ENCODE results near the gene NDUFB10.

NDUFB10 gene

DNA sequence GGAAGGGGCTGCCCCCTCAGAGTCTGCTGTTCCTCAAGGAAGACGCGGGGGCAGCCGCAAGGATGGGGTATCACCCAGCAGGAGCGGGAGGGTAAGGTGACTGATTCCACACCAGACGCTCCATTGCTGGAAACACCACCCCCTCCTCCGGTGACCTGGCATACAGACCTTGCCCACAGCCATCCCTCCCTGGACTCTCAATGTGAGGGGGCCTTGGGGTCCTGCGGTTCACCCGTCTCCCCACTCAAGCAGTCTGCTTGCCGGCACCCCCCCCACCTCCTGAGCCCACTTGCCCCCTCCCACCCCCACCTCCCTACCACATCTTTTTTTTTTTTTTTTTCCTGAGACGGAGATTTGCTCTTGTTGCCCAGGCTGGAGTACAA lies 29.0 kb upstream of the NDUFB10 start:
- TF ChIP-seq, protein P1, sequence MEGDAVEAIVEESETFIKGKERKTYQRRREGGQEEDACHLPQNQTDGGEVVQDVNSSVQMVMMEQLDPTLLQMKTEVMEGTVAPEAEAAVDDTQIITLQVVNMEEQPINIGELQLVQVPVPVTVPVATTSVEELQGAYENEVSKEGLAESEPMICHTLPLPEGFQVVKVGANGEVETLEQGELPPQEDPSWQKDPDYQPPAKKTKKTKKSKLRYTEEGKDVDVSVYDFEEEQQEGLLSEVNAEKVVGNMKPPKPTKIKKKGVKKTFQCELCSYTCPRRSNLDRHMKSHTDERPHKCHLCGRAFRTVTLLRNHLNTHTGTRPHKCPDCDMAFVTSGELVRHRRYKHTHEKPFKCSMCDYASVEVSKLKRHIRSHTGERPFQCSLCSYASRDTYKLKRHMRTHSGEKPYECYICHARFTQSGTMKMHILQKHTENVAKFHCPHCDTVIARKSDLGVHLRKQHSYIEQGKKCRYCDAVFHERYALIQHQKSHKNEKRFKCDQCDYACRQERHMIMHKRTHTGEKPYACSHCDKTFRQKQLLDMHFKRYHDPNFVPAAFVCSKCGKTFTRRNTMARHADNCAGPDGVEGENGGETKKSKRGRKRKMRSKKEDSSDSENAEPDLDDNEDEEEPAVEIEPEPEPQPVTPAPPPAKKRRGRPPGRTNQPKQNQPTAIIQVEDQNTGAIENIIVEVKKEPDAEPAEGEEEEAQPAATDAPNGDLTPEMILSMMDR (IDR thresholded peaks at IDR 0.05; ENCODE audit: insufficient read depth, low read length, missing control alignments): no peak
- ChIA-PET CTCF (interaction anchor here (0.7 to 8.4 kb wide), 23 partner anchors 10 to 149 kb away, joined by 3 to 345 read pairs (median 8); partner anchors contain the start of genes FAHD1, MEIOB, MSRB1 and NUBP2), POLR2A (interaction anchor here (0.7 kb wide), 1 partner anchor 53 kb away, joined by 3 read pairs; no protein-coding TSS in a partner anchor)
- no peak for DNase-seq (ENCODE audit: low read depth, low spot score)
- no peak overlapping the region for H3K4me3 ChIP-seq (ENCODE audit: low read depth, low read length)

DNA sequence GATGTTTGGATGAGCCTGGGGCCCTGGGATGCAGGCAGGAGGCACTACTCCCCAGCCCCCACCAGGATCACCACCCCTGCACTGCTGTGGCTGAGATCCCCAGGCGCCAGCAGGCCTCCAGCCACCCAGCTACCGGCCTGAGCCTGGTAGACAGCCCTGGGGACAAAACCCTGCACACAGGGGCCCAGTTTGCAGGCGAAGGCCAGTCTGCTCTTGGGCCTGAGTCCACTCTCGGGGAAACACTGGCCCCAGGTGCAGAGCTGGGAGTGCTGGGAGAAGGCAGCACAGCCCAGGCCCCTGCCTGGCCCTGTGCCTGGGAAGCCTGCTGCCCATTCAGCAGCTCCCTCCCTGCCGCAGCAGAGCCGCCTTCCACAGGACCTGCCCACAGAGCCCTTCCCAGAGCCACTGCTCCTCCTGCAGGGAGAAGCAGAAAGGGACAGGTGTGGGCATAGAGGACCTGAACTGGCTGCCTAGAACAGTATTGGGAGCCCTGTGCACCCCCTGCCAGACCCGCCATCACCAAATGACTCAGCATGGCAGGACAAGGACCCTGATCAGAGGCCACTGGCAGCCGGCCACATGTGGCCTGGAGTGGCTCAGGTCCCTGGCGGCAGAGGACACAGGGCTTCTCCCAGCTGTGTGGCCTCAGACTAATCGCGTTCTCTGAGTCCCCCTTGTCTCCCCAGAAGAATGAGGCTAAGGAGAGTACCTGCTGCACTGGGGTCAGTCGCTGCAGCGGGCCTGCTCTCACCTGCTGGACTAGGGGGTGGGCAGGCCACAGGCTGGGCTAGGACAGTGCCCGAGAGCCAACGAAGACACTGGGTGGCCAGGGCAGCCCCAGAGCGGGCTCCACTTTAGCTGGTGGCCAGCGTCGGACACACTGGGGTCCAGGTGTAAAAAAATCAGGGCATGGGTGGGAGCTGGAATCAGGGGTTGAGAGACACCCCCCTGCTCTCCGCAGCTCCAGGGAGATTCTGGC lies 27.0 kb upstream of the NDUFB10 start:
- ChIA-PET CTCF (interaction anchor here (0.9 to 8.4 kb wide), 5 partner anchors 8 to 158 kb away, joined by 3 to 345 read pairs (median 3); partner anchors contain the start of gene MEIOB), POLR2A (no interaction called here)
- H3K4me3 ChIP-seq (ENCODE audit: low read depth, low read length): no peak overlapping the region
- TF ChIP-seq, protein P1 (IDR thresholded peaks at IDR 0.05; ENCODE audit: insufficient read depth, low read length, missing control alignments): peak; percentile 9
- DNase-seq (ENCODE audit: low read depth, low spot score): no peak

DNA sequence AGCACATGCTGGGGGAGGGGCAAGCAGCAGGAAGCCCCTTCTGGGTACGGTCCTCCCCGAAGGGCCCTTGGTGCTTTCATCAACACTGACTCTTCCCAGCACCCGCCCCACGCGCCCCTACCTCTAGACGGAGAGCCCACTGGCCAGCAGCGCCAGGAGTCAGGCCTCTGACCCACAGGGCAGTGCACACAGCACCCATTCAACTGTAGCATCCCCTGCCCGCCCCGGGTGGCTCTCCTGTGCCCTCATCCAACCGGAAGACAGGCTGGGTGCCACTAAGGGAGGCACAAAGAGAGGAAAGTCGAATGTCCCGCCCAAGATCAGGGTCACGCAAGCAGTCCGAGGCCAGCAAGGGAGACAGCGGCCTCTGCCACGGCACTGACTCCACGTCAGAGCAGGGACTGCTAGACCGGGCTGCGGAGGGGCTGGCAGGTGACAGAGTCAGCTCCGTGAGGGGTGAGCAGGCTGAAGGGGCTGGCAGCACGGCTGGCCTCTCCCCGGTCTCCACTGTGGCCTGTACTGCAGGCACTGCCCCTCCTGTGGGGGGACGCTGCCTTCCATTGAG lies 26.2 kb upstream of the NDUFB10 start:
- DNase-seq (ENCODE audit: low read depth, low spot score): no peak
- TF ChIP-seq, protein P1 (IDR thresholded peaks at IDR 0.05; ENCODE audit: insufficient read depth, low read length, missing control alignments): no peak
- ChIA-PET CTCF (interaction anchor here (0.9 to 8.4 kb wide), 4 partner anchors 7 to 92 kb away, joined by 3 to 345 read pairs (median 5); partner anchors contain the start of gene MEIOB), POLR2A (no interaction called here)
- H3K4me3 ChIP-seq (ENCODE audit: low read depth, low read length): no peak overlapping the region

DNA sequence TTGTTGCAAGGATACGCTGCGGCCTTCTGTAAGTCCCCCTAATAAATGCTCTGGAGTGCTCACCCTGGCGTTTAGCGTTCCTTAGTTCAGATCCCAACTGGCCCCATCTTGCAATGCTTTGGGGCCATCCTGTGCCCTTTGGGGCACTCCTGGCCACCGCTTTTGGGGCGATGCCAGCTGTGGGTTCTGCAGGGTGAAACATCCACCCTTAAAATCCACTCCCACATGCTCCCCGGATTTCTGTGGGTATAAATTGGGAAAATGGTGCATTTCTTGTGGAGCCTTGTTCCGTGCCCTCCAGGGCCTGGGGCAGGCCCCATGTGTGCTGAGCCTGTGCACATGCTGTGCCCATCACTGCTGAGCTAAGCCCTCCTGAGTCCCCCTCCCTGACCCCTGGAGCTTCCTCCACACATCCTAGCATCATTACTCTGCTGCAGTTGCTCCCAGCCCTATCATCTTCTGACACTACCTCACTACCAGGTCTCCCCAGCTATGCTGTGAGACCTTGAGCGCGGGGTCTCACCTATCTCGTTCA lies 22.3 kb upstream of the NDUFB10 start:
- CTCF ChIA-PET: interaction anchor here (0.6 to 7.4 kb wide), 2 partner anchors 8 to 73 kb away, joined by 4 to 80 read pairs; no protein-coding TSS in a partner anchor
- POLR2A ChIA-PET: no interaction called here

DNA sequence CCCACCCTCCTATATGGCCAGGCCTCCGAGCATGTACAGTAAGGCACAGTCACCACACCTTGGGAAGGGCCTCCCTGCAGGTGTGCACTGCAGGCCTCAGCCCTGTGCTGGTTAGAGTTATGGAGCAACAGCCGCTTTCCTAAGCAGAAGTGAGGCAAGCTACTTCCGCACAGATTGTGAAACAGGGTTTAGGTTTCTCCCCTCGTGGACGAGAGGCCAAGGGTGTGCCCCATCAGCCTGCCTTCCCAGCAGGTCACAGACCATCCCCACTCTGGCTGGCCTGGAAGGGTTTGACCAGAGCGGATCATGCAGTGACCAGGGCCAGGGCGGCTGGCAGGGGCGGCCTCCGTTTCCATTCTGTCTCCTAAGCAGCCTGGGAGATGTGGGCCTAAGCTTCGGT lies 21.0 kb upstream of the NDUFB10 start:
- H3K4me3 ChIP-seq (ENCODE audit: low read depth, low read length): no peak overlapping the region
- TF ChIP-seq, protein P1 (IDR thresholded peaks at IDR 0.05; ENCODE audit: insufficient read depth, low read length, missing control alignments): no peak
- DNase-seq (ENCODE audit: low read depth, low spot score): no peak
- POLR2A ChIA-PET: no interaction called here
- CTCF ChIA-PET: interaction anchor here (0.6 to 7.4 kb wide), 2 partner anchors 9 to 47 kb away, joined by 3 to 80 read pairs; no protein-coding TSS in a partner anchor

More for the DNA sequence above, 22.3 kb upstream of the NDUFB10 start:
- no peak overlapping the region for H3K4me3 ChIP-seq (ENCODE audit: low read depth, low read length)
- no peak for DNase-seq (ENCODE audit: low read depth, low spot score)
- TF ChIP-seq, protein P1 (IDR thresholded peaks at IDR 0.05; ENCODE audit: insufficient read depth, low read length, missing control alignments): no peak
